ENCODE measurements around the gene OBP2A.
"Not testable (repeated sequence)": the region's sequence is repeated elsewhere in the genome, so short reads cannot be mapped to it uniquely, and the experiment has no call there.

Gene OBP2A

GRCh38 chr9:135545646-135546176, at the start of gene OBP2A:
OBP2A (plus strand) TSS chr9:135546126; CDS start chr9:135546181, 55 bp downstream.
- not testable (repeated sequence) for DNase-seq

GRCh38 chr9:135498381-135499126, 47.4 kb upstream of the OBP2A start:
- no peak for DNase-seq

GRCh38 chr9:135499326-135500070, 46.4 kb upstream of the OBP2A start:
- DNase-seq = peak; percentile 79

GRCh38 chr9:135500071-135500524, 45.8 kb upstream of the OBP2A start:
- no peak for DNase-seq

- peak; percentile 83 for DNase-seq
Measured at GRCh38 chr9:135500525-135501260, 45.2 kb upstream of the OBP2A start, which contains the start of gene MRPS2. MRPS2 (plus strand) TSS chr9:135500682; CDS start chr9:135500711, 29 bp downstream.

GRCh38 chr9:135501261-135502167, 44.4 kb upstream of the OBP2A start:
- no peak for DNase-seq

GRCh38 chr9:135502168-135502872, 43.6 kb upstream of the OBP2A start:
- no peak for DNase-seq

- DNase-seq = no peak
Measured at GRCh38 chr9:135502873-135503321, 43.0 kb upstream of the OBP2A start.

- no peak for DNase-seq
Measured at GRCh38 chr9:135503371-135504261, 42.3 kb upstream of the OBP2A start.

GRCh38 chr9:135504262-135505243, 41.4 kb upstream of the OBP2A start:
- DNase-seq = no peak

GRCh38 chr9:135505406-135506187, 40.3 kb upstream of the OBP2A start:
- no peak for DNase-seq

- no peak for DNase-seq
Measured at GRCh38 chr9:135506327-135507103, 39.4 kb upstream of the OBP2A start.

- no peak for DNase-seq
Measured at GRCh38 chr9:135507104-135508035, 38.6 kb upstream of the OBP2A start.

GRCh38 chr9:135508211-135508820, 37.6 kb upstream of the OBP2A start:
- no peak for DNase-seq

GRCh38 chr9:135509458-135509857, 36.5 kb upstream of the OBP2A start:
- DNase-seq = no peak

GRCh38 chr9:135512241-135512603, 33.7 kb upstream of the OBP2A start:
- DNase-seq = no peak

Measured in NCI-H1105 (cell line).